HepG2 (cell line): ENCODE results near the gene MYO18B. TPM values are rescaled to one million over a fixed set of nuclear protein-coding genes. Genes with fewer than 3 reads are reported as not detected.

Experiments used
- ATAC-seq: fragments of 200-7000 bp; cut with Tn5 transposase; 3 replicates; pipeline ENCODE4 v1.9.1; 2020; ENCODE audit warnings: mild to moderate bottlenecking, moderate library complexity
- BruUV-seq: library from RNA; stranded (reverse); fragments of 400-500 nt; replicated peaks from 2 replicates; lab custom pipeline; 2021; lab: Mats Ljungman, UMichigan
- CTCF ChIA-PET: fragments of 300-600 bp; formaldehyde crosslinking; extraction: SDS; loops from one replicate; lab custom pipeline; 2021; ENCODE audit warnings: low total read pairs, inconsistent platforms, low intra/inter-chr PET ratio; lab: Yijun Ruan, JAX
- POLR2A ChIA-PET: fragments of 350-600 bp; sonication (Branson Sonifier 250); formaldehyde crosslinking; loops from one replicate; lab custom pipeline; 2020; ENCODE audit warnings: antibody characterized with exemption, inconsistent platforms; lab: Yijun Ruan, JAX
- DNase-seq: peaks from one replicate; pipeline ENCODE4 v3.0.0-alpha.2; 2015; ENCODE audit warnings: low spot score
- FAIRE-seq: peaks from 3 replicates; lab custom pipeline; 2011; peaks lifted over from hg19 to GRCh38; lab: Jason Lieb, UNC
- H2AFZ ChIP-seq: one replicate; pipeline ENCODE4 v1.6.1; 2011; ENCODE audit warnings: low read length, inconsistent platforms
- H3K27ac ChIP-seq: fragments of 300-600 bp; 3 replicates; pipeline ENCODE4 v1.8.0; 2011; ENCODE audit warnings: mixed run types, mild to moderate bottlenecking, mixed read lengths, low read length, inconsistent platforms; ENCODE audit not compliant: insufficient read depth; ENCODE audit errors: extremely low read length
- H3K27me3 ChIP-seq, 2 experiments: fragments of 200-600 bp in 1 of 2; 2 replicates in 1 of 2; 3 replicates in 1 of 2; pipeline versions ENCODE4 v1.6.0 to v1.8.0; 2011; ENCODE audit warnings: low read length in 2 of 2, mild to moderate bottlenecking in 2 of 2, moderate library complexity in 2 of 2, inconsistent platforms in 1 of 2; ENCODE audit not compliant: insufficient read depth in 2 of 2, control insufficient read depth in 1 of 2
- H3K36me3 ChIP-seq, 2 experiments: fragments of 200-600 bp in 1 of 2; replicated peaks in 1 of 2; 2 replicates in 1 of 2; 3 replicates in 1 of 2; pipeline versions ENCODE4 v1.5.1 to v1.8.0; 2011; ENCODE audit warnings: low read length in 2 of 2, inconsistent platforms in 1 of 2; ENCODE audit not compliant: insufficient read depth in 2 of 2, control insufficient read depth in 1 of 2
- H3K4me1 ChIP-seq: 2 replicates; pipeline ENCODE4 v1.5.1; 2012; ENCODE audit warnings: low read length, inconsistent platforms; ENCODE audit not compliant: insufficient read depth
- H3K4me2 ChIP-seq: 2 replicates; pipeline ENCODE4 v1.6.0; 2011; ENCODE audit warnings: low read depth, low read length, inconsistent platforms
- H3K4me3 ChIP-seq, 3 experiments: fragments of 200-600 bp in 1 of 3; sonication (generic), shearing (Covaris generic) in 1 of 3; replicated peaks in 1 of 3; 2 replicates each; pipeline ENCODE4 v1.5.1; 2011 to 2016; ENCODE audit warnings: low read length in 3 of 3, inconsistent platforms in 2 of 3, low read depth in 2 of 3, mild to moderate bottlenecking in 2 of 3, control low read depth in 1 of 3, mixed read lengths in 1 of 3; ENCODE audit not compliant: insufficient read depth in 1 of 3
- H3K79me2 ChIP-seq: one replicate; pipeline ENCODE4 v1.6.1; 2011; ENCODE audit warnings: low read length, inconsistent platforms; ENCODE audit not compliant: insufficient read depth
- H3K9ac ChIP-seq: 2 replicates; pipeline ENCODE4 v1.6.0; 2011; ENCODE audit warnings: mild to moderate bottlenecking, low read depth, low read length, inconsistent platforms; ENCODE audit not compliant: insufficient read depth
- H3K9me3 ChIP-seq: 2 replicates; pipeline ENCODE4 v1.5.1; 2012; ENCODE audit warnings: mild to moderate bottlenecking, low read length
- H4K20me1 ChIP-seq: 2 replicates; pipeline ENCODE4 v1.6.0; 2011; ENCODE audit warnings: inconsistent platforms, mild to moderate bottlenecking, low read length, moderate library complexity; ENCODE audit not compliant: insufficient read depth
- DMAP1 ChIP-seq: IDR thresholded peaks from 2 replicates; pipeline ENCODE4 v1.6.1; 2016
- KLF13 ChIP-seq: sonication (generic); formaldehyde crosslinking; IDR thresholded peaks from 2 replicates; pipeline ENCODE4 v1.4.0; 2020; ENCODE audit warnings: mild to moderate bottlenecking, missing genetic modification reagents
- MAFF ChIP-seq: IDR thresholded peaks from 2 replicates; pipeline ENCODE4 v1.6.1; 2011; ENCODE audit warnings: low read depth, low read length, improper control_type of control experiment
- MAFK ChIP-seq, 2 experiments: IDR thresholded peaks in 1 of 2; conservative IDR thresholded peaks in 1 of 2; 2 replicates each; pipeline ENCODE4 v1.6.1; 2011; ENCODE audit warnings: improper control_type of control experiment in 2 of 2, low read length in 2 of 2
- MZF1 ChIP-seq: sonication (generic); formaldehyde crosslinking; IDR thresholded peaks from 2 replicates; pipeline ENCODE4 v1.8.1; 2023; ENCODE audit warnings: mild to moderate bottlenecking, missing genetic modification reagents, borderline replicate concordance
- REL ChIP-seq: sonication (generic); formaldehyde crosslinking; conservative IDR thresholded peaks from 2 replicates; pipeline ENCODE4 v1.8.0; 2022; ENCODE audit warnings: mild to moderate bottlenecking, missing genetic modification reagents, moderate library complexity
- SP4 ChIP-seq: sonication (generic); formaldehyde crosslinking; IDR thresholded peaks from 2 replicates; pipeline ENCODE4 v1.8.1; 2023; ENCODE audit warnings: mild to moderate bottlenecking, missing genetic modification reagents
- U2AF2 ChIP-seq: fragments of 200-400 bp; formaldehyde crosslinking; IDR thresholded peaks from 2 replicates; pipeline ENCODE4 v1.6.1; 2017; ENCODE audit warnings: low read depth, mild to moderate bottlenecking, low read length
- ZNF256 ChIP-seq: sonication (generic); formaldehyde crosslinking; conservative IDR thresholded peaks from 2 replicates; pipeline ENCODE4 v1.4.0; 2020; ENCODE audit warnings: missing genetic modification reagents
- ZNF616 ChIP-seq: sonication (generic); formaldehyde crosslinking; IDR thresholded peaks from 2 replicates; pipeline ENCODE4 v1.5.0; 2020; ENCODE audit warnings: low read depth, mild to moderate bottlenecking, missing genetic modification reagents
- WGBS: methylation state at CpG from one replicate; pipeline ENCODE4 v1.1.6; 2017; ENCODE audit warnings: low lambda C conversion rate; 5-methylcytosine and 5-hydroxymethylcytosine counted together
- in situ Hi-C: cut with HindIII; loops from 2 replicates; pipeline ENCODE4 v1.10.0; 2017; ENCODE audit warnings: low pct_unique_long_range_greater_than_20kb; ENCODE audit not compliant: extremely low pct_ligation_motif_present
- intact Hi-C: fragments of 100-400 bp; cut with micrococcal nuclease; formaldehyde crosslinking; loops from one replicate; pipeline ENCODE4 v1.10.0; 2022; ENCODE audit not compliant: unreplicated experiment
- polyA plus RNA-seq, 8 experiments: library from polyadenylated mRNA; depleted of rRNA in 3 of 8; stranded (reverse) in 7 of 8; unstranded in 1 of 8; fragments of >200 nt; fragmentation: Illumina TruSeq in 4 of 8; extraction: Trizol in 4 of 8; gene quantifications; 2 replicates each; pipeline versions ENCODE4 v1.2.1 to v1.2.3, GENCODE V29; 2011 to 2016; ENCODE audit warnings: low read depth in 4 of 8, missing spikeins in 1 of 8, mixed read lengths in 1 of 8; ENCODE audit not compliant: insufficient read depth in 1 of 8
- total RNA-seq, 5 experiments: library from RNA; depleted of rRNA; stranded (reverse); fragments of >200 nt; fragmentation: Illumina TruSeq; extraction: Trizol; gene quantifications; 2 replicates each; pipeline ENCODE4 v1.2.3, GENCODE V29; 2016; ENCODE audit warnings: low read depth in 1 of 5
- TF ChIP-seq, protein P1 (sequence below): IDR thresholded peaks from 2 replicates; pipeline ENCODE4 v1.6.1; 2016; ENCODE audit warnings: control low read depth
- TF ChIP-seq, protein P2 (sequence below): sonication (generic); formaldehyde crosslinking; IDR thresholded peaks from 2 replicates; pipeline ENCODE4 v1.4.0; 2020; ENCODE audit warnings: missing genetic modification reagents

MYO18B gene
- total and polyA plus RNA-seq, 2 of the 13 experiments (the other 11 are each of a cell fraction or from before 2014, with no cell fraction given): 0.01 TPM; not detected in 1

DNA sequence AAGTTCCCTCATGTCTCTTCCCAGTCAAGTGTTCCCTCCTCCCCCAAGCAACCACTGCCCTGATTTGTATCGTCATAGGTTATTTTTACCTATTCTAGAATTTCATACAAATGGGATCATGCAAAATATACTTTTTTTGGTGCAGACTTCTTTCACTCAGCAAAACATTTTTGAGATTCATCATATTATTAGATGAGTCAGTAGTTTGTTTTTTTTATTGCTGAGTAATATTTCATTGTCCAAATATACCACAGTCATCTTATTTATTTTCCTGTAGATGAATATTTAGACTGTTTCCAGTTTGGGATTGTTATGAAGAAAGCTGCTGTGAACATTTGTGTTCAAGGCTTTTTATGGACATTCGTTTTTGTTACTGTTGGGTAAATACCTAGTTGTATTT, 301.0 kb downstream of the MYO18B start:
- no peaks in the 10 kb centered on the region for H3K27me3 ChIP-seq
- no peaks in the 10 kb centered on the region for H4K20me1 ChIP-seq
- in situ Hi-C loops: no loop called here
- no peak overlapping the region for H3K4me3 ChIP-seq
- H3K4me1 ChIP-seq: peaks cover 11% of the 10 kb centered on the region
- ChIA-PET CTCF (no interaction called here), POLR2A (no interaction called here)
- H3K9me3 ChIP-seq: no peaks in the 10 kb centered on the region
- H3K27ac ChIP-seq: no peak overlapping the region
- BruUV-seq: no TSS peak
- WGBS: 0% methylated on average over 2 of the region's 2 CpGs
- H2AFZ ChIP-seq: no peak overlapping the region
- H3K4me2 ChIP-seq: no peak overlapping the region
- intact Hi-C loops: no loop called here
- ATAC-seq (no peak), FAIRE-seq (no peak), DNase-seq (no peak)
- H3K79me2 ChIP-seq: no peaks in the 10 kb centered on the region
- TF ChIP-seq ZNF256 (CRISPR knock-in tag) (no peak), REL (CRISPR knock-in tag) (no peak), U2AF2 (no peak), MAFF (peak; percentile 58; the same call in 1 of the 2 replicates), MAFK (conservative IDR thresholded peaks at IDR 0.05 in 1 of 2, IDR thresholded peaks at IDR 0.05 in 1 of 2; ENCODE audit: low read length in 2 of 2) (peak in 1 of 2 experiments; percentile 52; a peak in 2 of 4 replicates)
- H3K36me3 ChIP-seq: no peaks in the 10 kb centered on the region
- no peak overlapping the region for H3K9ac ChIP-seq

DNA sequence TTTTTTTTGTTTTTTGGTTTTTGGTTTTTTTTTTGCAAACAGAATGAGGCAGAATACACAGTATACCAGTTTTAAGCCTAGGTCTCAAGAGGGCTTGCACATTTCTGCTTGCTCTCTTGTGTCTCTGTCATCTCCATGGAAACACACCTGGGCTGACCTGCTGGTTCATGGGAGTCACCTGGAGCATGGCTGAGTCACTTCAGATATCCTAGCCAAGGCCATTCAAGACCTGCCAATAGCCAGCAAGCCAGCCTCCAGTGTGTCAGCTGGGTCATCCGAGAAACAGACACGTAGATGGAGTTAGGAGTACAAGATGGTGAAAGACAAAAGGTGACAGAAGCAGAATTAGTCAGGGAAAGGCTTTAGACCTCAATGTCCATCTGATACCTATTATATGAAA, 303.1 kb downstream of the MYO18B start:
- Histone ChIP-seq H3K36me3 (no peaks in the 10 kb centered on the region), H3K27ac (no peak overlapping the region), H3K27me3 (no peaks in the 10 kb centered on the region), H3K79me2 (no peaks in the 10 kb centered on the region), H3K4me1 (no peaks in the 10 kb centered on the region), H3K9ac (no peak overlapping the region), H2AFZ (no peak overlapping the region), H3K4me2 (no peak overlapping the region), H4K20me1 (no peaks in the 10 kb centered on the region), H3K4me3 (no peak overlapping the region), H3K9me3 (no peaks in the 10 kb centered on the region)
- ATAC-seq (no peak), FAIRE-seq (no peak), DNase-seq (no peak)
- intact Hi-C loops: no loop called here
- 43% methylated on average over 2 of the region's 2 CpGs for WGBS
- ChIA-PET CTCF (no interaction called here), POLR2A (no interaction called here)
- no TSS peak for BruUV-seq
- in situ Hi-C loops: no loop called here
- TF ChIP-seq, protein P1, sequence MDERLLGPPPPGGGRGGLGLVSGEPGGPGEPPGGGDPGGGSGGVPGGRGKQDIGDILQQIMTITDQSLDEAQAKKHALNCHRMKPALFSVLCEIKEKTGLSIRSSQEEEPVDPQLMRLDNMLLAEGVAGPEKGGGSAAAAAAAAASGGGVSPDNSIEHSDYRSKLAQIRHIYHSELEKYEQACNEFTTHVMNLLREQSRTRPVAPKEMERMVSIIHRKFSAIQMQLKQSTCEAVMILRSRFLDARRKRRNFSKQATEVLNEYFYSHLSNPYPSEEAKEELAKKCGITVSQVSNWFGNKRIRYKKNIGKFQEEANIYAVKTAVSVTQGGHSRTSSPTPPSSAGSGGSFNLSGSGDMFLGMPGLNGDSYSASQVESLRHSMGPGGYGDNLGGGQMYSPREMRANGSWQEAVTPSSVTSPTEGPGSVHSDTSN (CRISPR knock-in tag): no peak
- TF ChIP-seq DMAP1: no peak
- TF ChIP-seq, protein P2, sequence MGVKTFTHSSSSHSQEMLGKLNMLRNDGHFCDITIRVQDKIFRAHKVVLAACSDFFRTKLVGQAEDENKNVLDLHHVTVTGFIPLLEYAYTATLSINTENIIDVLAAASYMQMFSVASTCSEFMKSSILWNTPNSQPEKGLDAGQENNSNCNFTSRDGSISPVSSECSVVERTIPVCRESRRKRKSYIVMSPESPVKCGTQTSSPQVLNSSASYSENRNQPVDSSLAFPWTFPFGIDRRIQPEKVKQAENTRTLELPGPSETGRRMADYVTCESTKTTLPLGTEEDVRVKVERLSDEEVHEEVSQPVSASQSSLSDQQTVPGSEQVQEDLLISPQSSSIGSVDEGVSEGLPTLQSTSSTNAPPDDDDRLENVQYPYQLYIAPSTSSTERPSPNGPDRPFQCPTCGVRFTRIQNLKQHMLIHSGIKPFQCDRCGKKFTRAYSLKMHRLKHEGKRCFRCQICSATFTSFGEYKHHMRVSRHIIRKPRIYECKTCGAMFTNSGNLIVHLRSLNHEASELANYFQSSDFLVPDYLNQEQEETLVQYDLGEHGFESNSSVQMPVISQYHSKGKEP (CRISPR knock-in tag): no peak
- no peak for TF ChIP-seq KLF13 (CRISPR knock-in tag)
- no peak for TF ChIP-seq ZNF616 (CRISPR knock-in tag)
- TF ChIP-seq MZF1 (CRISPR knock-in tag): no peak
- no peak for TF ChIP-seq SP4 (CRISPR knock-in tag)
